Activated gamma-delta T cell treated with anti-CD3 and anti-CD28 coated beads, Interleukin-2, amount 50 U/mL, for 16 hours (primary cell): ENCODE data around the gene DDX24.
"Not testable (repeated sequence)": the region's sequence is repeated elsewhere in the genome, so short reads cannot be mapped to it uniquely, and the experiment has no call there.

ENCODE experiments used
- DNase-seq: peaks from one replicate; pipeline ENCODE4 v3.0.0-alpha.2; 2020; ENCODE audit warnings: low read depth

DDX24 gene

GRCh38 chr14:94079891-94080620 is 946 bp downstream of the DDX24 start:
- DNase-seq: no peak

- no peak for DNase-seq
Observed at GRCh38 chr14:94077823-94078222, 3.2 kb downstream of the DDX24 start.

GRCh38 chr14:94077111-94077821 is 3.7 kb downstream of the DDX24 start:
- no peak for DNase-seq

- DNase-seq: no peak
Observed at GRCh38 chr14:94075008-94075407, 6.0 kb downstream of the DDX24 start.

- DNase-seq: no peak
Observed at GRCh38 chr14:94074534-94074933, 6.5 kb downstream of the DDX24 start.

- DNase-seq: not testable (repeated sequence)
Observed at GRCh38 chr14:94072076-94072475, 8.9 kb downstream of the DDX24 start.

- no peak for DNase-seq
Observed at GRCh38 chr14:94066089-94066676, 14.8 kb downstream of the DDX24 start.

- DNase-seq: no peak
Observed at GRCh38 chr14:94062344-94062940, 18.6 kb downstream of the DDX24 start.

- no peak for DNase-seq
Observed at GRCh38 chr14:94059998-94060397, 21.0 kb downstream of the DDX24 start.

- no peak for DNase-seq
Observed at GRCh38 chr14:94058674-94059138, 22.3 kb downstream of the DDX24 start.

GRCh38 chr14:94058128-94058673 is 22.8 kb downstream of the DDX24 start:
- DNase-seq: no peak

GRCh38 chr14:94056579-94057308 is 24.3 kb downstream of the DDX24 start:
- DNase-seq: no peak

- no peak for DNase-seq
Observed at GRCh38 chr14:94054936-94055335, 26.1 kb downstream of the DDX24 start.

- no peak for DNase-seq
Observed at GRCh38 chr14:94054401-94054800, 26.6 kb downstream of the DDX24 start.

GRCh38 chr14:94052662-94053061 is 28.3 kb downstream of the DDX24 start:
- no peak for DNase-seq

- DNase-seq: no peak
Observed at GRCh38 chr14:94052199-94052598, 28.8 kb downstream of the DDX24 start.

- no peak for DNase-seq
Observed at GRCh38 chr14:94051779-94052178, 29.2 kb downstream of the DDX24 start.

- DNase-seq: no peak
Observed at GRCh38 chr14:94051115-94051514, 29.9 kb downstream of the DDX24 start.

- DNase-seq: no peak
Observed at GRCh38 chr14:94050231-94050880, 30.6 kb downstream of the DDX24 start.

- no peak for DNase-seq
Observed at GRCh38 chr14:94049625-94050023, 31.4 kb downstream of the DDX24 start.
